Mesenchymal stem cell (in vitro differentiated cells and primary cell): ENCODE data around the gene DENND6A.

Experiments
- DNase-seq: peaks from one replicate; pipeline ENCODE4 v3.0.0-alpha.2; 2013
- H2AFZ ChIP-seq: one replicate; pipeline ENCODE4 v1.6.1; 2013; ENCODE audit warnings: low read depth, mild to moderate bottlenecking, control low read depth, inconsistent platforms, low read length, moderate library complexity
- H2AK5ac ChIP-seq: 2 replicates; pipeline ENCODE4 v1.6.1; 2013; ENCODE audit warnings: low read length, moderate library complexity, mild to moderate bottlenecking, inconsistent platforms; ENCODE audit not compliant: severe bottlenecking
- H2BK120ac ChIP-seq: one replicate; pipeline ENCODE4 v1.6.1; 2013; ENCODE audit warnings: low read depth, mild to moderate bottlenecking, inconsistent platforms, low read length, moderate library complexity
- H2BK12ac ChIP-seq, 2 experiments: one replicate each; pipeline ENCODE4 v1.6.1; 2013; ENCODE audit warnings: inconsistent platforms in 2 of 2, low read length in 2 of 2, mild to moderate bottlenecking in 2 of 2, moderate library complexity in 2 of 2, control low read depth in 1 of 2
- H2BK15ac ChIP-seq: one replicate; pipeline ENCODE4 v1.6.1; 2013; ENCODE audit warnings: mild to moderate bottlenecking, low read depth, inconsistent platforms; ENCODE audit not compliant: poor library complexity, severe bottlenecking
- H2BK5ac ChIP-seq: 2 replicates; pipeline ENCODE4 v1.6.1; 2013; ENCODE audit warnings: low read depth, mild to moderate bottlenecking, low read length, control low read depth, inconsistent platforms; ENCODE audit not compliant: poor library complexity, severe bottlenecking
- H3K14ac ChIP-seq, 2 experiments: one replicate each; pipeline ENCODE4 v1.6.1; 2013; ENCODE audit warnings: inconsistent platforms in 2 of 2, low read length in 2 of 2, control low read depth in 1 of 2, mild to moderate bottlenecking in 1 of 2, moderate library complexity in 1 of 2
- H3K18ac ChIP-seq, 2 experiments: one replicate each; pipeline ENCODE4 v1.6.1; 2013; ENCODE audit warnings: inconsistent platforms in 2 of 2, low read length in 2 of 2, control low read depth in 1 of 2, low read depth in 1 of 2, mild to moderate bottlenecking in 1 of 2
- H3K23ac ChIP-seq, 2 experiments: one replicate each; pipeline ENCODE4 v1.6.1; 2013; ENCODE audit warnings: inconsistent platforms in 2 of 2, low read length in 2 of 2, mild to moderate bottlenecking in 2 of 2, moderate library complexity in 2 of 2, control low read depth in 1 of 2
- H3K27ac ChIP-seq: 2 replicates; pipeline ENCODE4 v1.5.1; 2013; ENCODE audit warnings: mild to moderate bottlenecking, moderate library complexity, low read length, control low read depth, inconsistent platforms; ENCODE audit not compliant: poor library complexity, severe bottlenecking
- H3K27me3 ChIP-seq, 2 experiments: 2 replicates each; pipeline versions ENCODE4 v1.6.1 to v1.7.0; 2013; ENCODE audit warnings: low read length in 2 of 2, mild to moderate bottlenecking in 2 of 2, moderate library complexity in 2 of 2, control low read depth in 1 of 2, inconsistent platforms in 1 of 2; ENCODE audit not compliant: control insufficient read depth in 1 of 2, insufficient read depth in 1 of 2
- H3K36me3 ChIP-seq, 2 experiments: 2 replicates each; pipeline versions ENCODE4 v1.6.1 to v1.7.0; 2013; ENCODE audit warnings: low read length in 2 of 2, control low read depth in 1 of 2, inconsistent platforms in 1 of 2, low read depth in 1 of 2, mild to moderate bottlenecking in 1 of 2; ENCODE audit not compliant: insufficient read depth in 2 of 2, control insufficient read depth in 1 of 2
- H3K4ac ChIP-seq, 2 experiments: one replicate each; pipeline ENCODE4 v1.6.1; 2013; ENCODE audit warnings: inconsistent platforms in 2 of 2, low read length in 2 of 2, mild to moderate bottlenecking in 2 of 2, moderate library complexity in 2 of 2, control low read depth in 1 of 2, low read depth in 1 of 2
- H3K4me1 ChIP-seq: 2 replicates; pipeline ENCODE4 v1.6.1; 2013; ENCODE audit warnings: low read depth, low read length, control low read depth; ENCODE audit not compliant: control insufficient read depth, insufficient read depth
- H3K4me2 ChIP-seq: 2 replicates; pipeline ENCODE4 v1.6.1; 2013; ENCODE audit warnings: low read length, mild to moderate bottlenecking, inconsistent platforms; ENCODE audit not compliant: poor library complexity, severe bottlenecking
- H3K4me3 ChIP-seq, 2 experiments: 2 replicates each; pipeline versions ENCODE4 v1.5.1 to v1.7.0; 2013; ENCODE audit warnings: low read length in 2 of 2, mild to moderate bottlenecking in 2 of 2, control low read depth in 1 of 2, low read depth in 1 of 2; ENCODE audit not compliant: insufficient read depth in 1 of 2
- H3K79me1 ChIP-seq: replicated peaks from 2 replicates; pipeline ENCODE4 v1.6.1; 2013; ENCODE audit warnings: mild to moderate bottlenecking, control low read depth, low read length, inconsistent platforms; ENCODE audit not compliant: poor library complexity, severe bottlenecking
- H3K9ac ChIP-seq: 2 replicates; pipeline ENCODE4 v1.7.0; 2013; ENCODE audit warnings: mild to moderate bottlenecking, low read length, moderate library complexity
- H3K9me3 ChIP-seq: 2 replicates; pipeline ENCODE4 v1.7.0; 2013; ENCODE audit warnings: mild to moderate bottlenecking, low read length; ENCODE audit not compliant: control insufficient read depth
- H4K8ac ChIP-seq: one replicate; pipeline ENCODE4 v1.6.1; 2013; ENCODE audit warnings: inconsistent platforms, mild to moderate bottlenecking, low read length, moderate library complexity
- H4K91ac ChIP-seq: one replicate; pipeline ENCODE4 v1.6.1; 2013; ENCODE audit warnings: mild to moderate bottlenecking, low read length, inconsistent platforms
- WGBS: methylation state at CpG from one replicate; pipeline ENCODE4 v1.1.7; 2013; ENCODE audit warnings: mixed read lengths; 5-methylcytosine and 5-hydroxymethylcytosine counted together

Gene DENND6A

DNA sequence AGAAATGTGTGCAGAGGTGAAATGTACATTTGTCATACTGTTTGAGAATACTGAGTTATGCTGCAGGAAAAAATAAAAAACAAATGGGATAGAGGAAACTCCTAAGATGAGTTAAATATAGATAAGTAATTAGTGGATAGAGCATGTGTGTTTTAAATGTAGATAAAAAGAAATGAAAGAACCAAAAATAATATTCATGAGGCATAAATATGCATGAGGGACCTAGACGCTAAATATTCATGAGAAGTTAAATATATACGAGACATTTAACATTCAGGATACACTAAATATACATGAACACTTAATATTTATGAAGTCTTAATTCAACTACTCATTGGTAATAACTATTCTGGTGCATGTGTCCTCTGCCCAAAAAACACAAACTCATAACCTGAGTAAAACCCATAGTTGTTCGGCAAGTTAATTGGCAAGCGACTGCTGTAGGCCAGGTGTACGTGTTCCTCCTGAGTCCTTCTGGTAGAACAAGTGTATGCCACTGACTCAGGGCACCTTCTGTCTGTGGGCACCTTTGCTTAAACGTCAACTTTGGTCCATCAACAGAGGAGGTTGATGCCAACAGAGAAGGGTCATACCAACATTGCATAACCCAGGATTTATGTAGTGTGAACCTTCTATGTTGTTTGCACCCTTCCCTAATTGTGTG lies 24.5 kb upstream of the DENND6A start:
- no peaks in the 10 kb centered on the region for H3K9me3 ChIP-seq
- no peak overlapping the region for H3K23ac ChIP-seq
- H3K4ac ChIP-seq: no peak overlapping the region
- H3K9ac ChIP-seq: no peak overlapping the region
- H3K14ac ChIP-seq: no peak overlapping the region
- no peak overlapping the region for H3K27ac ChIP-seq
- no peaks in the 10 kb centered on the region for H3K4me1 ChIP-seq
- no peak overlapping the region for H2AK5ac ChIP-seq
- H3K18ac ChIP-seq: no peak overlapping the region
- no peak overlapping the region for H4K8ac ChIP-seq
- H3K27me3 ChIP-seq: no peaks in the 10 kb centered on the region
- H3K4me3 ChIP-seq: no peak overlapping the region
- H3K4me2 ChIP-seq: no peak overlapping the region
- DNase-seq: no peak
- no peak overlapping the region for H4K91ac ChIP-seq
- no peak overlapping the region for H2BK5ac ChIP-seq
- no peaks in the 10 kb centered on the region for H3K36me3 ChIP-seq
- H2BK15ac ChIP-seq: no peak overlapping the region
- no peak overlapping the region for H2BK12ac ChIP-seq
- no peaks in the 10 kb centered on the region for H3K79me1 ChIP-seq
- H2BK120ac ChIP-seq: no peak overlapping the region
- 96% methylated on average over 4 of the region's 6 CpGs for WGBS
- no peak overlapping the region for H2AFZ ChIP-seq

DNA sequence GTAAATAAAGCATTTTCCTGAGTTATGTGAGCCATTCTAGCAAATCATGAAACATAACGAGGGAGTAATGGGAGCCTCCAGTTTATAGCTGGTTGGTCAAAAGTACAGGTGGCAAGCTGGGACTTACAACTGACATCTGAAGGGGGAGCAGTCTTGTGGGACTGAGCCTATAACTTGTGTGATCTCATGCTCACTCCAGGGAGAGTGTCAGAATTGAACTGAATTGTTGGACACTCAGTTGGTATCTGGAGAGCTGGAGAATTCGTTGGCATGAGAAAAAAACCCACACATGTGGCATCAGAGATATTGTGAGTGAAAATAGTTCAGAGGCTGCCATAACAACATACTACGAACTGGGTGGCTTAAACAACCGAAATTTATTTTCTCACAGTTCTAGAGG lies 22.8 kb upstream of the DENND6A start:
- H3K4ac ChIP-seq: no peak overlapping the region
- no peak overlapping the region for H3K14ac ChIP-seq
- 92% methylated on average over 4 of the region's 4 CpGs for WGBS
- H3K9me3 ChIP-seq: no peaks in the 10 kb centered on the region
- no peak overlapping the region for H2BK15ac ChIP-seq
- no peak overlapping the region for H3K18ac ChIP-seq
- no peak overlapping the region for H2AK5ac ChIP-seq
- H2BK120ac ChIP-seq: no peak overlapping the region
- no peaks in the 10 kb centered on the region for H3K79me1 ChIP-seq
- no peak overlapping the region for H3K27ac ChIP-seq
- DNase-seq: no peak
- H4K91ac ChIP-seq: no peak overlapping the region
- no peak overlapping the region for H3K4me3 ChIP-seq
- H3K27me3 ChIP-seq: no peaks in the 10 kb centered on the region
- no peak overlapping the region for H2AFZ ChIP-seq
- no peaks in the 10 kb centered on the region for H3K4me1 ChIP-seq
- H3K23ac ChIP-seq: no peak overlapping the region
- H3K36me3 ChIP-seq: no peaks in the 10 kb centered on the region
- no peak overlapping the region for H4K8ac ChIP-seq
- H3K9ac ChIP-seq: no peak overlapping the region
- no peak overlapping the region for H3K4me2 ChIP-seq
- H2BK5ac ChIP-seq: no peak overlapping the region
- H2BK12ac ChIP-seq: no peak overlapping the region

DNA sequence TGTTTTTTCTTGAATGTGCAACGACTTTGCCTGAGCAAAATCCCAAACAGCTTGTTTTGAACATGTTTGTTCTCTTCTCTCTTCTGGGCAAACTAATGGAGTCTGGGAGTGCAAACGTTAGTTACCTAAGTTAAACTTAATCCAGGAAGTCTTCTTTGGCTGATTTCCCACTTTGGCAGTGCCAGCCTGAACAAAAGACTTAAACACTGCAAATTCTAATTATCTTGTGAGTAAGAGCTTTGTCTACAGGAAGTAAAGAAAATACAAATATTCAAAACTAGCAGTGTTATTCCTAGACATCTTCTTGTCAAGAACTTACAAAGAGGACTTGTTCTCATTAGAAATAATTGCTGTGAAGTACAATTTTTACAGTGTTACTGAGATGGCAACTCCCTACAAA lies 16.7 kb upstream of the DENND6A start:
- Histone ChIP-seq H4K91ac (no peak overlapping the region), H3K27ac (no peak overlapping the region), H3K4me3 (no peak overlapping the region), H3K4me1 (no peaks in the 10 kb centered on the region), H3K9me3 (no peaks in the 10 kb centered on the region), H3K23ac (no peak overlapping the region), H3K27me3 (no peaks in the 10 kb centered on the region), H3K36me3 (no peaks in the 10 kb centered on the region), H2AFZ (no peak overlapping the region), H3K4me2 (no peak overlapping the region), H3K4ac (no peak overlapping the region), H2BK5ac (no peak overlapping the region), H3K18ac (no peak overlapping the region), H2AK5ac (no peak overlapping the region), H4K8ac (no peak overlapping the region), H2BK15ac (no peak overlapping the region), H3K9ac (peak overlapping the region; percentile 20), H2BK12ac (no peak overlapping the region), H3K79me1 (no peaks in the 10 kb centered on the region), H2BK120ac (no peak overlapping the region), H3K14ac (no peak overlapping the region)
- no peak for DNase-seq
- WGBS: 75% methylated on average over 1 of the region's 2 CpGs

DNA sequence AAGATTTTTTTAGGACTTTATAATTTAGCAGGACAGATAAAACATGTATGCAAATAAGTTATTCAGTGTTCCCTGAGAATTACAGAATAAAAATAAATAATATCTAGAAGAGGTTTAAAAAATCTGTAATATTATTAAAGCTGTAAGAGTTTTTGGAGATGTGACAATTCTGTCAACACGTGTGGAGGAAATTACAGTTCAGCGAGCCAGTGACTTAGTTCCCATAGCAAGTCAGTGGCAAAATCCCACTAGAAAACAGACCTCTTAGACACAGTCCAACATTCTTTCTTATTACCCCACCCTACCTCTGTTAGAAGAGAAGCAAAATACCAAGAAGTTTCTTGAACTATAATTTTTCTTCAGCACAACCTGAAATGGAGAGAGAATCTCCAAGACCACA lies 16.2 kb upstream of the DENND6A start:
- Histone ChIP-seq H2AFZ (no peak overlapping the region), H2BK15ac (no peak overlapping the region), H4K8ac (no peak overlapping the region), H3K9ac (peak overlapping the region; percentile 20), H3K4me2 (no peak overlapping the region), H2BK12ac (no peak overlapping the region), H3K9me3 (no peaks in the 10 kb centered on the region), H2AK5ac (no peak overlapping the region), H3K4me1 (no peaks in the 10 kb centered on the region), H3K18ac (no peak overlapping the region), H3K4me3 (no peak overlapping the region), H3K27ac (no peak overlapping the region), H2BK5ac (no peak overlapping the region), H3K14ac (no peak overlapping the region), H3K27me3 (no peaks in the 10 kb centered on the region), H3K36me3 (no peaks in the 10 kb centered on the region), H2BK120ac (no peak overlapping the region), H3K4ac (no peak overlapping the region), H3K79me1 (no peaks in the 10 kb centered on the region), H3K23ac (no peak overlapping the region), H4K91ac (no peak overlapping the region)
- WGBS: 98% methylated on average over 2 of the region's 2 CpGs
- no peak for DNase-seq
